Endodermal cell (in vitro differentiated cells): Measurements from ENCODE around the gene VPS37C. TPM values are rescaled to one million over a fixed set of nuclear protein-coding genes. Genes with fewer than 3 reads are reported as not detected.
"Not testable (repeated sequence)": the region's sequence is repeated elsewhere in the genome, so short reads cannot be mapped to it uniquely, and the experiment has no call there.

Experiments used
- DNase-seq: peaks from one replicate; pipeline ENCODE4 v3.0.0-alpha.2; 2017
- H3K27ac ChIP-seq: 2 replicates; pipeline ENCODE4 v1.5.1; 2013; ENCODE audit warnings: mild to moderate bottlenecking, low read depth, low read length, moderate library complexity
- H3K27me3 ChIP-seq: 2 replicates; pipeline ENCODE4 v1.6.1; 2013; ENCODE audit warnings: mild to moderate bottlenecking, low read length, moderate library complexity; ENCODE audit not compliant: insufficient read depth, control insufficient read depth, poor library complexity, severe bottlenecking
- H3K36me3 ChIP-seq: 2 replicates; pipeline ENCODE4 v1.7.0; 2013; ENCODE audit warnings: mild to moderate bottlenecking, low read length, moderate library complexity; ENCODE audit not compliant: control insufficient read depth, insufficient read depth
- H3K4me1 ChIP-seq: one replicate; pipeline ENCODE4 v1.7.0; 2013; ENCODE audit warnings: low read length; ENCODE audit not compliant: control insufficient read depth, insufficient read depth
- H3K4me3 ChIP-seq: 2 replicates; pipeline ENCODE4 v1.5.1; 2013; ENCODE audit warnings: mild to moderate bottlenecking, low read length, moderate library complexity
- H3K9ac ChIP-seq: 2 replicates; pipeline ENCODE4 v1.6.1; 2013; ENCODE audit warnings: mild to moderate bottlenecking, low read length, moderate library complexity; ENCODE audit not compliant: poor library complexity, severe bottlenecking; ENCODE audit errors: extremely low read depth
- H3K9me3 ChIP-seq: 2 replicates; pipeline ENCODE4 v1.6.1; 2013; ENCODE audit warnings: mild to moderate bottlenecking, low read length, moderate library complexity; ENCODE audit not compliant: control insufficient read depth
- H3K27ac Mint-ChIP-seq: 2 replicates; pipeline ENCODE4 v1.8.0; 2020; ENCODE audit warnings: mixed read lengths
- H3K27me3 Mint-ChIP-seq: 2 replicates; pipeline ENCODE4 v1.8.0; 2021; ENCODE audit warnings: mild to moderate bottlenecking, mixed read lengths; ENCODE audit not compliant: insufficient read depth
- H3K36me3 Mint-ChIP-seq: 2 replicates; pipeline ENCODE4 v1.8.0; 2020; ENCODE audit warnings: low read depth, mixed read lengths
- H3K4me1 Mint-ChIP-seq: 2 replicates; pipeline ENCODE4 v1.8.0; 2020; ENCODE audit warnings: mixed read lengths
- H3K4me3 Mint-ChIP-seq: 2 replicates; pipeline ENCODE4 v1.8.0; 2020; ENCODE audit warnings: mild to moderate bottlenecking, moderate library complexity, mixed read lengths
- H3K9me3 Mint-ChIP-seq: 2 replicates; pipeline ENCODE4 v1.8.0; 2020; ENCODE audit warnings: mild to moderate bottlenecking, mixed read lengths
- WGBS, 2 experiments: methylation state at CpG; one replicate each; pipeline versions ENCODE4 v1.1.5 to v1.1.7; 2013; ENCODE audit warnings: missing lambda C conversion rate in 2 of 2, mixed read lengths in 1 of 2; ENCODE audit not compliant: insufficient coverage in 1 of 2, insufficient read length in 1 of 2; 5-methylcytosine and 5-hydroxymethylcytosine counted together
- total RNA-seq, 2 donors: library from RNA; stranded (reverse); fragmentation: NEBNext Ultra II Directional in 1 of 2; extraction: Animal tissue kit (Norgen Biotek cat#: 25700) in 1 of 2; gene quantifications; 2 replicates in 1 of 2; 3 replicates in 1 of 2; pipeline ENCODE4 v1.2.1, GENCODE V29; 2021
- TF ChIP-seq, protein P1 (sequence below): fragments of 200-600 bp; sonication (generic); conservative IDR thresholded peaks from 2 replicates; pipeline ENCODE4 v1.5.0; 2021; ENCODE audit warnings: antibody characterized with exemption, mild to moderate bottlenecking

The VPS37C gene
- total RNA-seq, 2 donors from 2014 or later: 23.9 to 26.7 TPM

DNA sequence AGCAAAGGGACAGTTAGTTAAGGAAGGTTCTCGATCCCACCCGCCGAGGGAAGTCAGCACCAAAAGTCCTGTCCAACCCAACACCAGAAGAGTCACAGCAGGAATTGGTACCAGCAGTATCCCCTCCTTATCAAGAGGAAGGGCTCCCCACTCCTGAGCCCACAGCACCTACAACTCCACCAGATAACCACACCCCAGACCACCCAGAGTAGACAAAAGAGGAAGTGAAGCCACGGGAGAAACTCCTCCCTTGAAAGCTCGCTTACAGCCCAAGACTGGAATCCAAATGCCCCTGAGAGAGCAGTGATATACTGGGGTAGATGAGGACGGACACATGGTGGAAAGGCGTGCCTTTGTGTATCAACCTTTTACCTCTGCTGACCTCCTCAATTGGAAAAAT, 66.2 kb downstream of the VPS37C start:
- H3K9me3 ChIP-seq: peaks cover 9% of the 10 kb centered on the region
- H3K4me1 Mint-ChIP-seq: peaks cover 4% of the 10 kb centered on the region
- no peaks in the 10 kb centered on the region for H3K36me3 Mint-ChIP-seq
- peaks cover 2% of the 10 kb centered on the region for H3K27me3 Mint-ChIP-seq
- no peak overlapping the region for H3K4me3 ChIP-seq
- no peaks in the 10 kb centered on the region for H3K36me3 ChIP-seq
- H3K27ac ChIP-seq: no peak overlapping the region
- TF ChIP-seq, protein P1, sequence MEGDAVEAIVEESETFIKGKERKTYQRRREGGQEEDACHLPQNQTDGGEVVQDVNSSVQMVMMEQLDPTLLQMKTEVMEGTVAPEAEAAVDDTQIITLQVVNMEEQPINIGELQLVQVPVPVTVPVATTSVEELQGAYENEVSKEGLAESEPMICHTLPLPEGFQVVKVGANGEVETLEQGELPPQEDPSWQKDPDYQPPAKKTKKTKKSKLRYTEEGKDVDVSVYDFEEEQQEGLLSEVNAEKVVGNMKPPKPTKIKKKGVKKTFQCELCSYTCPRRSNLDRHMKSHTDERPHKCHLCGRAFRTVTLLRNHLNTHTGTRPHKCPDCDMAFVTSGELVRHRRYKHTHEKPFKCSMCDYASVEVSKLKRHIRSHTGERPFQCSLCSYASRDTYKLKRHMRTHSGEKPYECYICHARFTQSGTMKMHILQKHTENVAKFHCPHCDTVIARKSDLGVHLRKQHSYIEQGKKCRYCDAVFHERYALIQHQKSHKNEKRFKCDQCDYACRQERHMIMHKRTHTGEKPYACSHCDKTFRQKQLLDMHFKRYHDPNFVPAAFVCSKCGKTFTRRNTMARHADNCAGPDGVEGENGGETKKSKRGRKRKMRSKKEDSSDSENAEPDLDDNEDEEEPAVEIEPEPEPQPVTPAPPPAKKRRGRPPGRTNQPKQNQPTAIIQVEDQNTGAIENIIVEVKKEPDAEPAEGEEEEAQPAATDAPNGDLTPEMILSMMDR: no peak
- H3K9ac ChIP-seq: no peak overlapping the region
- no peaks in the 10 kb centered on the region for H3K4me1 ChIP-seq
- no peaks in the 10 kb centered on the region for H3K27me3 ChIP-seq
- H3K4me3 Mint-ChIP-seq: no peak overlapping the region
- peak; percentile 16 for DNase-seq
- no peak overlapping the region for H3K27ac Mint-ChIP-seq
- 90% methylated on average over 7 of the region's 7 CpGs; no CpG with 5 or more reads in 1 of the 2 experiments for WGBS, 2 experiments
- peaks cover 28% of the 10 kb centered on the region for H3K9me3 Mint-ChIP-seq

DNA sequence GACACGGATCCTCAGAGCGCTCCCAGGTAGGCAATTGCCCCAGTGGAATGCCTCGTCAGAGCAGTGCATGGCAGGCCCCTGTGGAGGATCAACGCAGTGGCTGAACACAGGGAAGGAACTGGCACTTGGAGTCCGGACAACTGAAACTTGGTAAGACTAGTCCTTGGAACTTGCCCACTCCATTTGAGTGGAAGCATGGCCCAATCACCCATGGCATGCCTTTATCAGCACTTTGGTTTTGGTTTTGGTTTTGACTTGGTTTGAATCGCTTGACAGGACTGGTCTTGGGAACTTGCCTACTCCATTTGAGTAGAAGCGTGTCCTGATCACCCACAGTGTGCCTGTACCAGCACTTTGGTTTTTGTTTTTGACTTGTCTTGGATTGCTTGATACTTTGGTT, 67.1 kb downstream of the VPS37C start:
- not testable (repeated sequence) for H3K4me1 Mint-ChIP-seq, H3K36me3 Mint-ChIP-seq, H3K4me3 Mint-ChIP-seq, H3K27ac ChIP-seq, H3K27me3 Mint-ChIP-seq, H3K9me3 ChIP-seq, H3K36me3 ChIP-seq, H3K27ac Mint-ChIP-seq, H3K4me1 ChIP-seq, H3K9ac ChIP-seq, H3K27me3 ChIP-seq, H3K4me3 ChIP-seq
- WGBS, 2 experiments: 93 to 94% methylated on average over 6 to 7 of the region's 7 CpGs
- DNase-seq: peak; percentile 20
- peaks cover 28% of the 10 kb centered on the region for H3K9me3 Mint-ChIP-seq

DNA sequence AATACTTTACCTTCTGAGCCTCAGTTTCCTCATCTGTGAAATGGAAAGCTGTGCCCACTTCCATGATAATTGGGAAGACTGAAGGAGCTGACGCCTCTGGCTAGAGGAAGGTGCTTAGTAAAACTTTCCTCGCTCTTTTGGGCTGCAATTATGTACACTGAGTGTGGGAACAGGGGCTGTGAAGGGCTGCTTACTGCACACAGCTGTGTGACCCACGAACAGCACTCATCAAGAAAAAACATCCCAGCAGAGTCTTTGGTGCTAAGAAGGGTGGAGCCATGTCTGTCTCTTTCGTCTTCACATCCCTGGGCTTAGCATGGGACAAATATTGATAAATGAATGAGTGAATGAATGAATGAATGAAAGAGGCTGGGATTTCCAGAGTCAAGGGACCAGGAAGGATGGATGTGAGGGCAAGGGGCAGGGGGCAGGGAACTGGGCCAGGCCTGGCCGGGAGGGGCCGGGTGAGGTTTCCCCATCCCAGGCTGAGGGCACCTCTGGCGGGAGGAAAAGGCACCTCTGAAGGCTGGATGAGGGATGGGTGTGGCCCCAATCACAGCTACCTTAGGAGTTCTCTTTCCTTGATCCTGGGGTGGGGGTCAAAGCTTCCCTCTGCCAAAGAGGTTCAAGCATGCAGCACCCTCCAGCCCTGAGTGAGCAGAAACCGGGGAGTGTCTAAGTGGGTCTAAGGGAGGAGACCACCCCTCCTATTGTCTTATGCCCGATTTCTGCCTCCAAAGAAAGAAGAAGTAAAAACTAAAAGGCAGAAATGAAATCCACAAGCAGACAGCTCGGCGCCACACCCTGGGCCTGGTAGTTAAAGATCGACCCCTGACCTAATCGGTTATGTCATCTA, 68.1 kb downstream of the VPS37C start:
- Mint-ChIP-seq H3K27ac (no peak overlapping the region), H3K4me3 (no peak overlapping the region), H3K4me1 (peaks cover 4% of the 10 kb centered on the region), H3K27me3 (peaks cover 2% of the 10 kb centered on the region), H3K36me3 (no peaks in the 10 kb centered on the region), H3K9me3 (peaks cover 28% of the 10 kb centered on the region)
- H3K27ac ChIP-seq: no peak overlapping the region
- H3K9me3 ChIP-seq: peaks cover 9% of the 10 kb centered on the region
- H3K4me3 ChIP-seq: no peak overlapping the region
- peak; percentile 9 for DNase-seq
- no peaks in the 10 kb centered on the region for H3K36me3 ChIP-seq
- WGBS, 2 experiments: 95% methylated on average over 6 to 13 of the region's 13 CpGs
- no peaks in the 10 kb centered on the region for H3K27me3 ChIP-seq
- no peaks in the 10 kb centered on the region for H3K4me1 ChIP-seq
- TF ChIP-seq, protein P1: no peak
- H3K9ac ChIP-seq: no peak overlapping the region
